ENCODE results near the gene PATZ1. TPM values are rescaled to one million over a fixed set of nuclear protein-coding genes. Genes with fewer than 3 reads are reported as not detected.

The PATZ1 gene
- total and polyA plus RNA-seq, 2 of the 4 experiments (the other 2 are of a cell fraction) = 6.5 to 10.5 TPM

GRCh38 chr22:31360029-31360428 lies 13.9 kb upstream of the PATZ1 start:
- no peak for ATAC-seq (ENCODE audit: low read depth)
- H4K20me1 ChIP-seq (ENCODE audit: insufficient read depth, low read length) = no peaks in the 10 kb centered on the region
- no peak for TF ChIP-seq RAD21 (IDR thresholded peaks at IDR 0.05; ENCODE audit: low read length)
- no peak overlapping the region for H2AFZ ChIP-seq (replicated peaks; ENCODE audit: low read length, poor library complexity)
- no peak overlapping the region for H2BK120ac ChIP-seq (ENCODE audit: low read depth, low read length)
- CTCF ChIA-PET = no interaction called here
- no peak overlapping the region for H3K14ac ChIP-seq (replicated peaks; ENCODE audit: low read depth, low read length)
- 63% methylated on average over 1 of the region's 1 CpG; no CpG with 5 or more reads in 1 of the 2 experiments for WGBS, 2 experiments (ENCODE audit: extremely low coverage in 2 of 2, insufficient read length in 1 of 2)
- no peak overlapping the region for H3K4ac ChIP-seq (ENCODE audit: low read depth, low read length)
- H4K91ac ChIP-seq (ENCODE audit: insufficient read depth, low read depth, low read length) = no peak overlapping the region
- intact Hi-C loops (cut with micrococcal nuclease) (no loop called here), in situ Hi-C loops (cut with MboI; ENCODE audit: low sequenced_read_pairs) (no loop called here), dilution Hi-C loops (cut with HindIII; ENCODE audit: low sequenced_read_pairs, unreplicated experiment) (no loop called here)
- no peak overlapping the region for H2AK5ac ChIP-seq (ENCODE audit: low read depth, low read length)
- no peak overlapping the region for H3K27ac ChIP-seq (ENCODE audit: insufficient read depth, low read length)
- H3K4me1 ChIP-seq (ENCODE audit: control insufficient read depth, insufficient read depth, low read length) = no peaks in the 10 kb centered on the region
- no peak for DNase-seq
- no peak overlapping the region for H2BK15ac ChIP-seq (ENCODE audit: low read depth, low read length)
- no peaks in the 10 kb centered on the region for H3K9me3 ChIP-seq (ENCODE audit: control insufficient read depth, insufficient read depth, low read length)
- H2AK9ac ChIP-seq (replicated peaks; ENCODE audit: low read depth, low read length, poor library complexity) = no peak overlapping the region
- peaks cover 2% of the 10 kb centered on the region for H3K27me3 ChIP-seq (ENCODE audit: control insufficient read depth, insufficient read depth, low read length)
- no peak overlapping the region for H3K4me3 ChIP-seq (ENCODE audit: insufficient read depth, low read depth, low read length)
- POLR2A ChIA-PET (ENCODE audit: unreplicated experiment) = no interaction called here
- no peak overlapping the region for H3K18ac ChIP-seq (ENCODE audit: low read depth, low read length)
- H3K36me3 ChIP-seq (ENCODE audit: control insufficient read depth, insufficient read depth, low read length) = no peaks in the 10 kb centered on the region
- H3K56ac ChIP-seq (ENCODE audit: extremely low read depth, insufficient read depth, low read length) = no peak overlapping the region
- no peak overlapping the region for H3K4me2 ChIP-seq (ENCODE audit: low read depth, low read length)
- no peak overlapping the region for H3K23ac ChIP-seq (ENCODE audit: low read depth, low read length)
- no peaks in the 10 kb centered on the region for H3K9me1 ChIP-seq (ENCODE audit: insufficient read depth, low read length)
- H3K9ac ChIP-seq (ENCODE audit: low read depth, low read length) = no peak overlapping the region
- BruUV-seq (replicated peaks) = no TSS peak
- no peaks in the 10 kb centered on the region for H3K79me1 ChIP-seq (ENCODE audit: low read depth in 1 of 2, low read length in 2 of 2)
- H4K5ac ChIP-seq (ENCODE audit: low read depth, low read length) = no peak overlapping the region
- H2BK5ac ChIP-seq (ENCODE audit: low read depth, low read length, poor library complexity, severe bottlenecking) = no peak overlapping the region
- no peak overlapping the region for H4K8ac ChIP-seq (ENCODE audit: low read depth in 2 of 2, low read length in 2 of 2)
- no peak overlapping the region for H2BK20ac ChIP-seq (ENCODE audit: low read depth, low read length)

Measured in IMR-90 (cell line).